ENCODE results near the gene ABHD5. TPM values are rescaled to one million over a fixed set of nuclear protein-coding genes. Genes with fewer than 3 reads are reported as not detected.

The ABHD5 gene
- total and polyA plus RNA-seq, 10 of the 15 experiments (the other 5 are each of a cell fraction or from before 2014, with no cell fraction given): 5.5 to 24.4 (median 9.5) TPM

GRCh38 chr3:43732747-43733425, 42.1 kb downstream of the ABHD5 start (continued):
- TF ChIP-seq ASH2L (IDR thresholded peaks at IDR 0.05; ENCODE audit: borderline replicate concordance, low read depth) (no peak), CBX3 (IDR thresholded peaks at IDR 0.05; ENCODE audit: borderline replicate concordance, low read depth) (no peak), CHD1 (IDR thresholded peaks at IDR 0.05; ENCODE audit: low read depth, low read length) (no peak), NKRF (conservative IDR thresholded peaks at IDR 0.05) (no peak), WRNIP1 (IDR thresholded peaks at IDR 0.05; ENCODE audit: borderline replicate concordance, low read depth, low read length) (no peak)

GRCh38 chr3:43733459-43734384, 43.0 kb downstream of the ABHD5 start:
- ChIA-PET RAD21 (ENCODE audit: unreplicated experiment) (no interaction called here), CTCF (no interaction called here)

More at GRCh38 chr3:43733459-43734384, 43.0 kb downstream of the ABHD5 start:
- 74% methylated on average over 6 of the region's 6 CpGs for WGBS (ENCODE audit: insufficient coverage, insufficient replicate concordance, low lambda C conversion rate, missing lambda C conversion rate)
- ChIA-PET POLR2A (no interaction called here), SMC1A (ENCODE audit: uncharacterized antibody, unreplicated experiment) (no interaction called here)
- Histone ChIP-seq H3K4me1 (ENCODE audit: control insufficient read depth, insufficient read depth, low read length) (no peaks in the 10 kb centered on the region), H3K27me3 (replicated peaks in 1 of 2; ENCODE audit: control insufficient read depth in 2 of 2, insufficient read depth in 2 of 2, low read length in 1 of 2) (no peaks in the 10 kb centered on the region), H2AFZ (ENCODE audit: control insufficient read depth, low read depth, low read length) (no peak overlapping the region), H3K9me3 (replicated peaks; ENCODE audit: control insufficient read depth, insufficient read depth, low read length) (no peaks in the 10 kb centered on the region), H3K27ac (ENCODE audit: control insufficient read depth, insufficient read depth) (no peak overlapping the region), H3K4me2 (ENCODE audit: control insufficient read depth, insufficient read depth) (no peak overlapping the region), H4K20me1 (ENCODE audit: control insufficient read depth, insufficient read depth) (no peaks in the 10 kb centered on the region), H3K79me2 (ENCODE audit: control insufficient read depth, insufficient read depth, low read length) (no peaks in the 10 kb centered on the region), H3K4me3 (no peak overlapping the region), H3K9ac (ENCODE audit: control insufficient read depth, insufficient read depth, low read length) (no peak overlapping the region), H3K36me3 (ENCODE audit: control insufficient read depth in 2 of 2, insufficient read depth in 2 of 2, low read length in 1 of 2) (no peaks in the 10 kb centered on the region; a peak in 1 of 4 replicates)
- no peak for TF ChIP-seq IRF5 (IDR thresholded peaks at IDR 0.05; ENCODE audit: borderline replicate concordance)
- DNase-seq (ENCODE audit: low read depth, low spot score) (no peak), ATAC-seq (no peak), FAIRE-seq (no peak)
- intact Hi-C loops (cut with micrococcal nuclease; ENCODE audit: unreplicated experiment) (no loop called here), in situ Hi-C loops (cut with MboI) (no loop called here)
- no TSS peak for BruUV-seq (replicated peaks)

Measured in GM12878 (cell line).